ENCODE measurements around the gene HTR2B.

DNA sequence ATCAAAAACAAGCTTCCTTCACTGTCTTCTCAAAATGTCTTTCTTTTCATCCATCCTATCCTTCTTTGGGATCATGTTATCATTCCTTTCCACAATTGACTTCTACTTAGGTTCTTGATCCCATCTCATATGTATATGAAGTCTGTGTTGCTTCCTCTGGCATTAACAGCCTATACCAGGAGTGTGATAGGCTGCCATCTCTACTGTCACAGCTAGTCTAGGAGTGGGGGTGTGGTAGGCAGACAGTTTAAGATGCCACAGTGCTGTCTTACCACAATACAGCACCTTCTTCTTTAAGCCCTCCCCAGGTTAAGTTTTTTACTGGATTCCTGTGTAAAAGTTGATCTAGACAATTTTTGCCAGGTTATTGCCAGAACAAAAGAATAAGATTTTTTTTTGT lies 3.7 kb upstream of the HTR2B start:
- TF ChIP-seq POLR2A (IDR thresholded peaks at IDR 0.05; ENCODE audit: low read depth, low read length) (no peak), TAF1 (IDR thresholded peaks at IDR 0.05; ENCODE audit: low read depth, low read length) (no peak)

All from GM12891 (cell line).